Trophoblast cell (in vitro differentiated cells and primary cell): ENCODE results near the gene FTSJ1.

Experiments
- DNase-seq, 2 donors: peaks; one replicate each; pipeline ENCODE4 v3.0.0-alpha.2; 2016
- H2AFZ ChIP-seq: 2 replicates; pipeline ENCODE4 v1.6.1; 2013; ENCODE audit warnings: low read length, moderate library complexity, mild to moderate bottlenecking; ENCODE audit not compliant: insufficient read depth, poor library complexity
- H2AK5ac ChIP-seq: 2 replicates; pipeline ENCODE4 v1.6.1; 2013; ENCODE audit warnings: mild to moderate bottlenecking, low read length
- H2BK120ac ChIP-seq: 2 replicates; pipeline ENCODE4 v1.6.1; 2013; ENCODE audit warnings: low read length, mild to moderate bottlenecking, moderate library complexity; ENCODE audit not compliant: insufficient read depth, poor library complexity
- H2BK12ac ChIP-seq: 2 replicates; pipeline ENCODE4 v1.6.1; 2013; ENCODE audit warnings: mild to moderate bottlenecking, low read length, moderate library complexity
- H2BK5ac ChIP-seq: 2 replicates; pipeline ENCODE4 v1.6.1; 2013; ENCODE audit warnings: low read length, low read depth, moderate library complexity, mild to moderate bottlenecking; ENCODE audit not compliant: poor library complexity
- H3K14ac ChIP-seq: 2 replicates; pipeline ENCODE4 v1.6.1; 2013; ENCODE audit warnings: mild to moderate bottlenecking, low read length
- H3K18ac ChIP-seq: 2 replicates; pipeline ENCODE4 v1.6.1; 2013; ENCODE audit warnings: mild to moderate bottlenecking, low read length
- H3K23ac ChIP-seq: 2 replicates; pipeline ENCODE4 v1.6.1; 2013; ENCODE audit warnings: low read length
- H3K27ac ChIP-seq: 2 replicates; pipeline ENCODE4 v1.5.1; 2013; ENCODE audit warnings: low read depth, mild to moderate bottlenecking, inconsistent platforms, low read length, moderate library complexity
- H3K27me3 ChIP-seq: 2 replicates; pipeline ENCODE4 v1.6.1; 2013; ENCODE audit warnings: inconsistent platforms, mild to moderate bottlenecking, low read length, moderate library complexity; ENCODE audit not compliant: insufficient read depth
- H3K36me3 ChIP-seq, 2 experiments: 1 replicate in 1 of 2; 2 replicates in 1 of 2; pipeline ENCODE4 v1.6.1; 2013; ENCODE audit warnings: low read length in 2 of 2, mild to moderate bottlenecking in 2 of 2, moderate library complexity in 1 of 2; ENCODE audit not compliant: insufficient read depth in 2 of 2, control insufficient read depth in 1 of 2
- H3K4ac ChIP-seq: 2 replicates; pipeline ENCODE4 v1.6.1; 2013; ENCODE audit warnings: low read depth, mild to moderate bottlenecking, low read length, moderate library complexity
- H3K4me1 ChIP-seq, 2 experiments: 1 replicate in 1 of 2; 2 replicates in 1 of 2; pipeline ENCODE4 v1.6.1; 2013; ENCODE audit warnings: low read length in 2 of 2, mild to moderate bottlenecking in 2 of 2, moderate library complexity in 1 of 2; ENCODE audit not compliant: insufficient read depth in 2 of 2, control insufficient read depth in 1 of 2
- H3K4me2 ChIP-seq: 2 replicates; pipeline ENCODE4 v1.6.1; 2013; ENCODE audit warnings: inconsistent platforms, mild to moderate bottlenecking, low read length, moderate library complexity
- H3K4me3 ChIP-seq: 2 replicates; pipeline ENCODE4 v1.5.1; 2013; ENCODE audit warnings: mild to moderate bottlenecking, low read depth, low read length, inconsistent platforms
- H3K79me1 ChIP-seq: one replicate; pipeline ENCODE4 v1.6.1; 2013; ENCODE audit warnings: low read length
- H3K79me2 ChIP-seq: 2 replicates; pipeline ENCODE4 v1.6.1; 2013; ENCODE audit warnings: low read length, mild to moderate bottlenecking; ENCODE audit not compliant: control insufficient read depth, insufficient read depth, poor library complexity
- H3K9ac ChIP-seq: 2 replicates; pipeline ENCODE4 v1.6.1; 2013; ENCODE audit warnings: mild to moderate bottlenecking, low read length
- H3K9me3 ChIP-seq: 2 replicates; pipeline ENCODE4 v1.6.1; 2013; ENCODE audit warnings: low read depth, mild to moderate bottlenecking, control low read depth, inconsistent platforms, low read length; ENCODE audit not compliant: insufficient read depth
- H4K12ac ChIP-seq: 2 replicates; pipeline ENCODE4 v1.6.1; 2013; ENCODE audit warnings: low read depth, mild to moderate bottlenecking, low read length, moderate library complexity
- H4K8ac ChIP-seq: 2 replicates; pipeline ENCODE4 v1.6.1; 2013; ENCODE audit warnings: low read depth, mild to moderate bottlenecking, low read length, moderate library complexity
- H4K91ac ChIP-seq: one replicate; pipeline ENCODE4 v1.6.1; 2013; ENCODE audit warnings: low read depth, mild to moderate bottlenecking, low read length, moderate library complexity
- WGBS: extraction: QIAGEN DNeasy Blood & Tissue Kit; methylation state at CpG from one replicate; pipeline ENCODE4 v1.1.7; 2013; ENCODE audit warnings: missing lambda C conversion rate; ENCODE audit not compliant: insufficient read length, insufficient coverage; ENCODE audit errors: extremely low coverage; 5-methylcytosine and 5-hydroxymethylcytosine counted together

Gene FTSJ1

DNA sequence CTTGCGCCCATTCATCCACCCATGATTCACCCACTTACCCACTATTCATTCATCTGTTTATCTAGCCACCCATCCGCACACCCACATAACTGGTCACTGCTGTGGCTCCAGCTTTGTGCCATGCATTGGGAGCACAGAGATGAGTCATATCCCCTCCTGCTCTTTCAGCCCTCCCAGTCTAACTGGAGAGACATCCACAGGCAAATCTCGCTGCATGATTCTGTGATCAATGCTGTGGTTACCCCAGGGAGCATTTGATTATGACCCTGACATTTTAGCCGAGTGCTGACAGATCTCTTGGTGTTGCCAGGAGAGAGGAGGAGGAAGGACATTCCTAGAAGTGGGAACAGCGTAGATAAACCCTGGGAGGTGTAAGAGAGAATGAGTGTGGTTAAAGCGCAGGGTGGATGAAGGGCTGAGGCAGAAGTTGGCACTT lies 22.4 kb downstream of the FTSJ1 start:
- no peak overlapping the region for H2BK12ac ChIP-seq
- H3K9ac ChIP-seq: no peak overlapping the region
- no peak overlapping the region for H3K14ac ChIP-seq
- H4K8ac ChIP-seq: no peak overlapping the region
- no CpG with 5 or more reads among the region's 6 CpGs for whole genome bisulfite sequencing
- H3K18ac ChIP-seq: no peak overlapping the region
- no peak overlapping the region for H2BK5ac ChIP-seq
- H3K79me1 ChIP-seq: no peaks in the 10 kb centered on the region
- no peak overlapping the region for H3K4me2 ChIP-seq
- no peak overlapping the region for H3K4me3 ChIP-seq
- no peak overlapping the region for H3K4ac ChIP-seq
- H3K36me3 ChIP-seq: no peaks in the 10 kb centered on the region
- no peak overlapping the region for H4K91ac ChIP-seq
- no peak overlapping the region for H3K27ac ChIP-seq
- H3K27me3 ChIP-seq: no peaks in the 10 kb centered on the region
- H3K4me1 ChIP-seq: peaks cover 0 to 2% of the 10 kb centered on the region in 2 experiments
- no peak overlapping the region for H2AK5ac ChIP-seq
- DNase-seq: no peak
- no peak overlapping the region for H3K23ac ChIP-seq
- no peaks in the 10 kb centered on the region for H3K79me2 ChIP-seq
- H2BK120ac ChIP-seq: no peak overlapping the region
- H2AFZ ChIP-seq: no peak overlapping the region
- no peak overlapping the region for H4K12ac ChIP-seq
- H3K9me3 ChIP-seq: no peaks in the 10 kb centered on the region

DNA sequence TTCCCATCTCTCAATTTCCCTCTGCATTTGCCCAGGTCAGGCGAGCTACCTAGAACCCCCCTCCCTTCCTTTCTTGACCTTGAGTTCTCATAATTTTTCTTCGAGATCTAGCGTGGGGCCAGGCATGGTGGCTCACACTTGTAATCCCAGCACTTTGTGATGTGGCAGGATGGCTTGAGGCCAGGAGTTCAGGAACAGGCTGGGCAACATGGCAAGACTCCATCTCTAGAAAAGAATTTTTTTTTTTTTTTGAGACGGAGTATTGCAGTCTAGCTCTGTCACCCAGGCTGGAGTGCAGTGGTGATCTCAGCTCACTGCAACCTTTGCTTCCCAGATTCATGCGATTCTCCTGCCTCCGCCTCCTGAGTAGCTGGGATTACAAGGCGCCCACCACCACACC lies 28.3 kb downstream of the FTSJ1 start:
- no CpG with 5 or more reads among the region's 7 CpGs for WGBS
- peak; percentile 51 to 67 for DNase-seq

DNA sequence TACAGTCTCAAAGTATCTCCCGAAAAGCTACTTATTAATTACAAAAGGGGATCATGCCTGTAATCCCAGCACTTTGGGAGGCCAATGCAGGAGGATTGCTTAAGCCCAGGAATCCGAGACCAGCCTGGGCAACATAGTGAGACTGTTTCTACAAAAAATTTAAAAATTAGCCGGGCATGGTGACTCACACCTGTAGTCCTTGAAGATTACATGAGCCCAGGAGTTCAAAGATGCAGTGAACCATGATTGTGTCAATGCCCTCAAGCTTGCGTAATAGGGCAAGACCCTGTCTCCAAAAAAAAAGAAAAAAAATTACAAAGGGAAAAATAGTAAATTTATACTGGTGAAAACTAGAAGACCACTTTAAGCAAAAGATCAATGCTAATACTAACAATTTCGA lies 29.5 kb downstream of the FTSJ1 start:
- no peaks in the 10 kb centered on the region for H3K27me3 ChIP-seq
- H2BK12ac ChIP-seq: no peak overlapping the region
- no peak overlapping the region for H3K9ac ChIP-seq
- no peak overlapping the region for H2AFZ ChIP-seq
- no peak overlapping the region for H4K8ac ChIP-seq
- no CpG with 5 or more reads among the region's 5 CpGs for WGBS
- H3K79me2 ChIP-seq: no peaks in the 10 kb centered on the region
- no peaks in the 10 kb centered on the region for H3K36me3 ChIP-seq
- no peak overlapping the region for H3K4ac ChIP-seq
- H3K23ac ChIP-seq: no peak overlapping the region
- H3K18ac ChIP-seq: no peak overlapping the region
- DNase-seq: peak; percentile 58 to 85
- H3K14ac ChIP-seq: no peak overlapping the region
- H3K9me3 ChIP-seq: no peaks in the 10 kb centered on the region
- no peak overlapping the region for H4K91ac ChIP-seq
- H3K4me1 ChIP-seq: peaks cover 3% of the 10 kb centered on the region in 2 experiments
- no peak overlapping the region for H4K12ac ChIP-seq
- no peak overlapping the region for H2AK5ac ChIP-seq
- peaks cover 5% of the 10 kb centered on the region for H3K79me1 ChIP-seq
- H3K27ac ChIP-seq: no peak overlapping the region
- no peak overlapping the region for H2BK120ac ChIP-seq
- no peak overlapping the region for H3K4me2 ChIP-seq
- no peak overlapping the region for H2BK5ac ChIP-seq
- H3K4me3 ChIP-seq: no peak overlapping the region

More for the DNA sequence above, 28.3 kb downstream of the FTSJ1 start:
- Histone ChIP-seq H3K23ac (no peak overlapping the region), H3K4me3 (no peak overlapping the region), H3K79me1 (peaks cover 5% of the 10 kb centered on the region), H2AK5ac (no peak overlapping the region), H3K27me3 (no peaks in the 10 kb centered on the region), H3K79me2 (no peaks in the 10 kb centered on the region), H2BK12ac (no peak overlapping the region), H3K18ac (no peak overlapping the region), H4K91ac (no peak overlapping the region), H3K36me3 (no peaks in the 10 kb centered on the region), H3K27ac (no peak overlapping the region), H2BK5ac (no peak overlapping the region), H3K4me2 (no peak overlapping the region), H4K8ac (no peak overlapping the region), H2BK120ac (peak overlapping the region; percentile 51), H4K12ac (peak overlapping the region; percentile 30), H3K4ac (no peak overlapping the region), H3K14ac (no peak overlapping the region), H3K9ac (no peak overlapping the region), H3K4me1 (no peaks in the 10 kb centered on the region), H3K9me3 (no peaks in the 10 kb centered on the region), H2AFZ (no peak overlapping the region)

DNA sequence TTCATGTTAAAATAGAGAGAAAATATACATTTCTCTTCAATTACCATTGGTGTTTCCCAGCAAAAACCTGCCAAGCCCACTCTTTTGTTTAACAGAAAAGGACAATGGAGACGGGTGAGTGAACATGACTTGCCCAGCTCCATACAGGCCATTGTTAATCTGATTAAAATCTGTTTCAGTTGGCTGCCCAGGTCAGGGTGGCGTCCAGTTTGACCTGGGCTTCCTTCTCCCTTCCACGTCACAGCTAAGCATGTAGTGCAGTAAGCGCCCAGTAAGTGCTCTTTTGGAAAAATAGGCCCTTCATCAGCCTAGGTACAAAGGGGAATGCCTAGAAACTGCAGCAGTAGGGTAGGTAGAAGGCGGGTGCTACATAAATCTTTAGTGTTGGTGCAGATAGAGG lies 31.2 kb downstream of the FTSJ1 start:
- Histone ChIP-seq H3K14ac (no peak overlapping the region), H3K9ac (no peak overlapping the region), H3K36me3 (no peaks in the 10 kb centered on the region), H3K23ac (no peak overlapping the region), H2AFZ (no peak overlapping the region), H2BK5ac (no peak overlapping the region), H3K79me2 (no peaks in the 10 kb centered on the region), H4K8ac (no peak overlapping the region), H4K91ac (no peak overlapping the region), H3K4me1 (peaks cover 3 to 7% of the 10 kb centered on the region in 2 experiments), H2BK12ac (no peak overlapping the region), H3K4ac (no peak overlapping the region), H3K4me3 (no peak overlapping the region), H3K4me2 (no peak overlapping the region), H3K9me3 (peaks cover 2% of the 10 kb centered on the region), H2BK120ac (no peak overlapping the region), H3K79me1 (peaks cover 5% of the 10 kb centered on the region), H3K27ac (no peak overlapping the region), H4K12ac (no peak overlapping the region), H2AK5ac (no peak overlapping the region), H3K18ac (no peak overlapping the region), H3K27me3 (no peaks in the 10 kb centered on the region)
- no CpG with 5 or more reads among the region's 5 CpGs for WGBS
- no peak for DNase-seq
